NCI-H2227 treated with DMSO at 0.1 percent for 48 hours (cell line): ENCODE data around the gene GIT2.

Experiments used
- DNase-seq: peaks from one replicate; lab custom pipeline; 2025; lab: John Stamatoyannopoulos, UW

Gene GIT2

GRCh38 chr12:109890620-109891170 lies 105.5 kb downstream of the GIT2 start:
- no peak for DNase-seq

DNA sequence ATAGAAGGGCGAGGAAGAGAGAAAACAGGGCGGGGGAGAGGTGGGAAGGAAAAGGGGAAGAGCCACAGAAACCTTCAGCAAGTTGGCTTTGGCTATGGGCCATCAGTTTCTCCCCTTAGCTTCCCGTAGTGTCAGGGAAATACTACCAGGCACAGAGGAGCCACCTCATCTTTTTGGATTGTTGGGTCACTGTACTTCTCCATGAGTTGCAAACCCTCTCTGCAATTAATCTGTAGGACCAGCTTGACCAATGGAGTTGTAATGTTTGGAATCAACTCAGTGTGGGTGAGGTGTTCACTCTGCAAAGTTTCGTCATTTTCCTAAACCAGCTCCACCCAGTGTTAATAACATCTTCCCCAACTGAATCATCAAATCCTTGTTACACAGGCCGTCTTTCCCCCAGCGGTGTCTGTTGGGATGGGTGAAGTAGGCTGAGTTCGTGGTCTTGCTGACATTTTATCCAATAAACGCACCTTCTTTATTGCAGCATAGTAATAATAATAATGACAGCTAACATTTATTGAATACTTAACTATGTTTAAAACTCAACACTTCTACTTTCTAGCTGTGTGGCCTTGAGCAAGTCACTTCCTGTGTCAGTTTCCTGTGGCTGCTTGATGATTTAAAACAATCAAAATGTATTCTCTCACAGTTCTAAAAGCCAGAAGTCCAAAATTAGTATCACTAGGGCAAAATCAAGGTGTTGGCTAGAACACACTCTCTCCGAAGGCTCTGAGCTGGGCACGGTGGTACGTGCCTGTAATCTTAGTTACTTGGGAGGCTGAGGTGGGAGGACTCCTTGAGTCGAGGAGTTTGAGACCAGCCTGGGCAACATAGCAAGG lies 107.8 kb downstream of the GIT2 start:
- DNase-seq: no peak

DNA sequence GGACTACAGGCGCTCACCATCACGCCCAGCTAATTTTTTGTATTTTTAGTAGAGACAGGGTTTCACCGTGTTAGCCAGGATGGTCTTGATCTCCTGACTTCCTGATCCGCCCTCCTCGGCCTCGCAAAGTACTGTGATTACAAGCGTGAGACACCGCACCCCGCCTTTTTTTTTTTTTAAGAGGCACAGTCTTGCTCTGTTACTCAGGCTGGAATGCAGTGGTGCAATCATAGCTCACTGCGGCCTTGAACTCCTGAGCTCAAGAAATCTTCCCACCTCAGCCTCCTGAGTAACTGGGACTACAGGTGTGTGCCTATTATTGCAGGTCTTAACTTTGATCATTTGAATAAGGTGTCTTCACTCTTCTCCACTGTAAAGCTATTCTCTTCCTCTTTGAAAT lies 110.6 kb downstream of the GIT2 start:
- DNase-seq: no peak

- no peak for DNase-seq
Measured at GRCh38 chr12:109883461-109883860, 112.7 kb downstream of the GIT2 start.

DNA sequence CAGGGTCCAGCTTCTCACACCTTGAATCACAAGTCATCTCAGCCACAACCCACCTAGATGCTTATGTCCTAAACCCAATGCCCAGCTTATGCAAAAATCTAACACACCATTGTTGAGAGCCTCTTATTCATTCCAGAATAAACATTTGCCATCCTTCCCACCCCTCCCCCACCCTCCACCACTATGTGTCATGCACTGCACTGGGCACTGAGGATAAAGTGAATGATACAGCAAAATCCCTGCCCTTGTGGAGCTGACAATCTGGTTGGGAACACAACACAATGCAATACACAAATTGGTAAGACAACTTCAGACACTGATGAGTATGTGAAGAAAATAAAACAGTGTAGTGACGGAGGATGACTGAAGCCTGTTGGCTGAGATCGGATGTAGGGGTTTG lies 114.4 kb downstream of the GIT2 start:
- DNase-seq: no peak

- no peak for DNase-seq
Measured at GRCh38 chr12:109880938-109881337, 115.2 kb downstream of the GIT2 start.

GRCh38 chr12:109880043-109880931 lies 115.9 kb downstream of the GIT2 start, which contains the start of gene GLTP:
TSS of gene GLTP (minus strand) at chr12:109880541. CDS start at chr12:109880374, 167 bp downstream.
- DNase-seq: peak; percentile 86
